ENCODE results near the gene CLDN8. TPM values are rescaled to one million over a fixed set of nuclear protein-coding genes. Genes with fewer than 3 reads are reported as not detected.

The CLDN8 gene
- total and polyA plus RNA-seq, 10 donors = not detected

- intact Hi-C loops (cut with DNase I; ENCODE audit: low total_unique reads) = no loop called here
- DNase-seq = no peak
- Histone ChIP-seq H3K4me3 (no peak within 1 kb of the TSS), H3K36me3 (no peaks in the 10 kb centered on the region), H3K27ac (no peak within 1 kb of the TSS), H3K9me3 (no peaks in the 10 kb centered on the region), H3K27me3 (replicated peaks in 1 of 7) (no peaks in the 10 kb centered on the region), H3K4me1 (no peaks in the 10 kb centered on the region)
- TF ChIP-seq POLR2A (IDR thresholded peaks at IDR 0.05) (no peak), POLR2AphosphoS5 (IDR thresholded peaks at IDR 0.05) (no peak), CTCF (IDR thresholded peaks at IDR 0.05 in 8 of 11, conservative IDR thresholded peaks at IDR 0.05 in 3 of 11) (no peak)
- 61 to 90% (median 65%) methylated on average over 1 of the region's 1 CpG for WGBS, 5 donors
Observed at GRCh38 chr21:30166705-30167104, 49.2 kb downstream of the CLDN8 start, which contains the start of gene CLDN17. TSS of gene CLDN17 (minus strand) at chr21:30166805. CDS start at chr21:30166617, 188 bp downstream.

- H3K27me3 ChIP-seq (replicated peaks in 1 of 7) = no peaks in the 10 kb centered on the region
- H3K4me1 ChIP-seq = no peaks in the 10 kb centered on the region
- no peak overlapping the region for H3K27ac ChIP-seq
- 85 to 94% (median 91%) methylated on average over 7 to 9 of the region's 9 CpGs for WGBS, 5 donors
- no peak for DNase-seq
- no peaks in the 10 kb centered on the region for H3K9me3 ChIP-seq
- TF ChIP-seq POLR2AphosphoS5 (IDR thresholded peaks at IDR 0.05) (no peak), POLR2A (IDR thresholded peaks at IDR 0.05) (no peak), CTCF (IDR thresholded peaks at IDR 0.05 in 8 of 11, conservative IDR thresholded peaks at IDR 0.05 in 3 of 11) (no peak)
- intact Hi-C loops (cut with DNase I; ENCODE audit: low total_unique reads) = no loop called here
- H3K36me3 ChIP-seq = no peaks in the 10 kb centered on the region
- H3K4me3 ChIP-seq = no peak overlapping the region
Observed at GRCh38 chr21:30166171-30166570, 49.7 kb downstream of the CLDN8 start.

GRCh38 chr21:30164796-30165195 lies 51.1 kb downstream of the CLDN8 start:
- 76 to 89% (median 83%) methylated on average over 1 of the region's 1 CpG for WGBS, 5 donors
- DNase-seq = no peak
- Histone ChIP-seq H3K9me3 (no peaks in the 10 kb centered on the region), H3K36me3 (no peaks in the 10 kb centered on the region), H3K4me3 (no peak overlapping the region), H3K4me1 (no peaks in the 10 kb centered on the region), H3K27ac (no peak overlapping the region), H3K27me3 (replicated peaks in 1 of 7) (no peaks in the 10 kb centered on the region)
- TF ChIP-seq POLR2A (IDR thresholded peaks at IDR 0.05) (no peak), CTCF (IDR thresholded peaks at IDR 0.05 in 8 of 11, conservative IDR thresholded peaks at IDR 0.05 in 3 of 11) (no peak), POLR2AphosphoS5 (IDR thresholded peaks at IDR 0.05) (no peak)
- intact Hi-C loops (cut with DNase I; ENCODE audit: low total_unique reads) = no loop called here

Other genes starting within 250 kb of the CLDN8 start
- not detected for gene CLDN17, start 49.3 kb downstream of the CLDN8 start, total RNA-seq
- gene CLDN17, start 49.3 kb downstream of the CLDN8 start, polyA plus RNA-seq = not detected
- not detected for gene KRTAP24-1, start 66.9 kb upstream of the CLDN8 start, total RNA-seq
- not detected for gene KRTAP24-1, start 66.9 kb upstream of the CLDN8 start, polyA plus RNA-seq
- not detected for gene KRTAP25-1, start 73.4 kb upstream of the CLDN8 start, total RNA-seq
- not detected for gene KRTAP25-1, start 73.4 kb upstream of the CLDN8 start, polyA plus RNA-seq
- gene KRTAP26-1, start 104.2 kb upstream of the CLDN8 start, total RNA-seq = not detected
- gene KRTAP26-1, start 104.2 kb upstream of the CLDN8 start, polyA plus RNA-seq = not detected
- gene KRTAP27-1, start 121.6 kb upstream of the CLDN8 start, total RNA-seq = not detected
- gene KRTAP27-1, start 121.6 kb upstream of the CLDN8 start, polyA plus RNA-seq = not detected
- gene KRTAP23-1, start 132.5 kb upstream of the CLDN8 start, total RNA-seq = not detected
- gene KRTAP23-1, start 132.5 kb upstream of the CLDN8 start, polyA plus RNA-seq = not detected
- not detected for gene KRTAP13-2, start 156.2 kb upstream of the CLDN8 start, total RNA-seq
- gene KRTAP13-2, start 156.2 kb upstream of the CLDN8 start, polyA plus RNA-seq = not detected
- gene KRTAP13-1, start 179.9 kb upstream of the CLDN8 start, total RNA-seq = not detected
- gene KRTAP13-1, start 179.9 kb upstream of the CLDN8 start, polyA plus RNA-seq = not detected
- gene KRTAP13-3, start 209.8 kb upstream of the CLDN8 start, total RNA-seq = not detected
- not detected for gene KRTAP13-3, start 209.8 kb upstream of the CLDN8 start, polyA plus RNA-seq
- not detected for gene KRTAP13-4, start 214.1 kb upstream of the CLDN8 start, total RNA-seq
- gene KRTAP13-4, start 214.1 kb upstream of the CLDN8 start, polyA plus RNA-seq = not detected
- not detected for gene KRTAP15-1, start 224.2 kb upstream of the CLDN8 start, total RNA-seq
- gene KRTAP15-1, start 224.2 kb upstream of the CLDN8 start, polyA plus RNA-seq = not detected

All from spleen (tissue), 11 donors.